GM10847 (cell line): ENCODE measurements around the gene C12orf57.

Experiments
- POLR2A ChIP-seq: IDR thresholded peaks from 2 replicates; pipeline ENCODE4 v1.6.1; 2011; ENCODE audit not compliant: insufficient read length; ENCODE audit errors: extremely low read depth

The C12orf57 gene

GRCh38 chr12:6943389-6943721 lies 467 bp upstream of the C12orf57 start:
- TF ChIP-seq POLR2A = no peak

DNA sequence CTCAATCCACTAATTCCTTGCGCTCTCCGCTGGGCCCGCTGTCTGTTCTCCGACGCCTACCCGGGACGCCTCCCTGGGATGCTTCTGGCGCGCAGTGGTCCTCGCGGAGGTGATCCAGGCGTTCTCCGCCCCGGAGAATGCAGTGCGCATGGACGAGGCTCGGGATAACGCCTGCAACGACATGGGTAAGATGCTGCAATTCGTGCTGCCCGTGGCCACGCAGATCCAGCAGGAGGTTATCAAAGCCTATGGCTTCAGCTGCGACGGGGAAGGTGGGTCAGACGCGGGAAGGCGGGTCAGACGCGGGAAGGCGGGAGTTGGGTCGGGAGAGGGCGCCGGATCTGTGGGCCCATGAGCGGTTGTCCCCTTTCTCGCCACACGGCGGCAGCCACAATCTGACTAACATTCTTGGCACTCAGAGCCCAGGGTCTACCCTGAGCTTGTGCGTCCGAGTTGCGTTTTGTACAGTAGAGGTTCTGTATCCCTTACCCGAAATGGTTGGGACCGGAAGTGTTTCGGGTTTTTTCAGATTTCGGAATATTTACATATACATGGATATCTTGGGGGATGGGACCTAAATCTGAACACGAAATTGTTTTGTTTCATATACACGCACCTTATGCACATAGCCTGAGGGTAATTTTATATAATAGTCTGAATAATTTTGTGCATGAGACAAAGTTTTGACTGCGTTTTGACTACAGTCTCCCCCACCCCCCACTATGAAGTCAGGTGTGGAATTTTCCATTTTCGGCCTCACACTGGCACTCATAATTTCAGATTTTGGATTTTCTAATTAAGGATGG lies 762 bp downstream of the C12orf57 start:
- no peak for TF ChIP-seq POLR2A

DNA sequence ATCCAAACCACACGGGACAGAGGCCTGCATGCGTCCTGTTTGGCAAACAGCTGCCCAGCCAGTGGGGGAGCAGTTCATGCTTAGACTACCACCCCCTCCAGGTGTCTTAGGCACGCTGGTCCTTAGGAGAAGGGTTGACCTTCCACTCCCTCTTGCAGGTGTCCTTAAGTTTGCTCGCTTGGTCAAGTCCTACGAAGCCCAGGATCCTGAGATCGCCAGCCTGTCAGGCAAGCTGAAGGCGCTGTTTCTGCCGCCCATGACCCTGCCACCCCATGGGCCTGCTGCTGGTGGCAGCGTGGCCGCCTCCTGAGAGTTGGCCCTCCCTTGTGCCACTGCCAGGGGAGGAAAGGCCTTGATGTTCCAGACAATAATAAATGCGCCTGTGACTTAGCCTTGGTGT lies 1.8 kb downstream of the C12orf57 start:
- no peak for TF ChIP-seq POLR2A

GRCh38 chr12:6946033-6946919 lies 2.5 kb downstream of the C12orf57 start:
- peak; percentile 53 for TF ChIP-seq POLR2A

GRCh38 chr12:6946920-6947374 lies 3.1 kb downstream of the C12orf57 start:
- no peak for TF ChIP-seq POLR2A

GRCh38 chr12:6947615-6948014 lies 3.8 kb downstream of the C12orf57 start:
- TF ChIP-seq POLR2A = no peak

DNA sequence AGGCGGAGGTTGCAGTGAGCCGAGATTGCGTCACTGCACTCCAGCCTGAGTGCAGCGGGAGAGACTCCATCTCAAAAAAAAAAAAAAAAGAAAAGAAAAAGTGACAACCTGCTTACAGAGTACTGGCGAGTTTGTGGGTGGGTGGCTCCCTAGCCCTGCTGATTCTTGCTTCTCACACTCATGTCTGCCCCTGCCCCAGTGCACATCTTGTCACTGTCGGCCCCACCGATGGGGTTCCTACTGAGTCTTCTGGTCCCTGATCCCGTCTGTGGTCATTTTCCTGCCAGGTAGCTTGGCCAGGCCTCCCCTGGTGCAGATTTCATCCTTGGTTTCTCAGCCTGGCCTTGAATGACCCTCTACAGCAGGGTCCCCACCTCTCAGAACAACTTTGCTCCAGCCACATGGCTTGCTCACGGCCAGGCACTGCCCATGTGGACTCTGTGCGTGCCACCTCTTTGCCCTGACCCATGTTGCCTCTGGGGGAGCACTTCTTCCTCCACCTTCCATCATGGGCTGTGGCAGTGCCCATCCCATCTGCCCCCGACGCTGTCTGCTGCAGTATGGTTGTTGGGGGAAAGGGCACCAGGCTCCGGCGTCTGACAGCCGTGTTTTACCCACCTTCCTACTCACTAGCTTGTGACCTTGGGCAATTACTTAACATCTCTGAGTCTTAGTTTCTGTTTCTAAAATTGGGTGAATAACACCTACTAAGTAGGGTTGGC lies 5.2 kb downstream of the C12orf57 start:
- TF ChIP-seq POLR2A = no peak

GRCh38 chr12:6950401-6950801 lies 6.6 kb downstream of the C12orf57 start:
- TF ChIP-seq POLR2A = no peak

DNA sequence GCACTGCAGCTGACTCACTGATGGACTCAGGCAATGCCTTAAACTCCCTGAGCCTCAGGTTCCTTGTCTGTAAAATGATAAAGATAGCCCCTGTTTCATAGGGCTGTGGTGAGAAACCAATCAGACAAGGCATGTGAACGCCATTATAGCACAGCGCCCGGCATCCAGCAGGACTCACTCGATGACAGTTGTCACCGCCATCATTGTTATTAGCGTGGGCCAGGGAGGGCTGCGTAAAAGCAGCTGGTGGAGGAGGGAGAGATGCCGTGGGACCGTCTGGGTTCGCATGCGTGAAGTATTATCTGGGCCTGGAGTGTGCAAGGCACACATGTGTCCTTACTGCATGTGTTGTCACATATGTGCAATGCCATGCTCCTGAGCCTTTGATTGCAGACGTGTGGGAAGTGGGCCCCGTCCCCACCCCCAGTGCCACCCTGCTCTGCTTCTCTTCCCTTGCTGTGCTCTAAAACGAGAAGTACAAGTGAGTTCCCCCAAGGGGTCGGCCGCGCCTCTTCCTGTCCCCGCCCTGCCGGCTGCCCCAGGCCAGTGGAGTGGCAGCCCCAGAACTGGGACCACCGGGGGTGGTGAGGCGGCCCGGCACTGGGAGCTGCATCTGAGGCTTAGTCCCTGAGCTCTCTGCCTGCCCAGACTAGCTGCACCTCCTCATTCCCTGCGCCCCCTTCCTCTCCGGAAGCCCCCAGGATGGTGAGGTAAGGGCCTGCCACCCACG lies 7.2 kb downstream of the C12orf57 start, which contains the start of gene PTPN6:
Gene PTPN6 (plus strand): TSS at position 546 of the 730 bp plus-strand sequence. CDS start 157 bp downstream, at position 703.
- TF ChIP-seq POLR2A = peak; percentile 93

- no peak for TF ChIP-seq POLR2A
These were observed 7.8 kb downstream of the C12orf57 start for GRCh38 chr12:6951551-6952120.

DNA sequence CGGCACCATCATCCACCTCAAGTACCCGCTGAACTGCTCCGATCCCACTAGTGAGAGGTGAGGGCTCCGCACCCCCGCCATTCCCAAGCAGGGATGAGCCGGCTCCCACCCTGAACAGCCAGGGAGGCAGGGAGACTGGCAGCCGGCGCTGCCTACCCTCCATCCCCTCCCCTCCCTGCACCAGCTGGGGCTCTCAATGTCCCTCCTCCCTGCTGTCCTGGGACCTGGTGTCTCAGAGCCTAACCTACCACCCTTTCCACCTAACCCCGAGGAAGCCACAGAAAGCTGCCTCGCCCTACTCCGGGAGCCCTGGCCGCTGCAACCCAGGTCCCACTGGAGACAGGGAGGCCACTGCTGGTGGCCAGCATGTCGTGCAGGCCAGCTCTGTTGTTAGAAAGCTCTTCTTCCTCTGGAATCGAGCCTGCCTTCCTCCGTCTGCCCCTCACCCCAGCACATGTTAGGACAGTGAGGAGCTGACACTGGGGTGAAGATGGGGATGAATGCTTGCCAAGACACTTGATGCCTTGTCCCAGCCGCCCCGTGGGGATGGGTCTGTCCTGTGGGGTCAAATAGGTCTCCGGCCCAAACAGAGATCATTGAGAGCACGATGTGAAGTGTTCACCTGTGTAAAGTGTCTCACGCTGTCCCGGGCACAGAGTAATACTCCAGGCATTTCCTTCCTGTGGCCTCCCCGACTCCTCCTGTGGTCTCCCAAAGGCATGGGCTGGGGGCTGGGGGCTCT lies 8.5 kb downstream of the C12orf57 start:
- peak; percentile 29 for TF ChIP-seq POLR2A

GRCh38 chr12:6952863-6953441 lies 9.1 kb downstream of the C12orf57 start:
- TF ChIP-seq POLR2A = no peak
